Measurements from ENCODE around the gene LMAN1. TPM values are rescaled to one million over a fixed set of nuclear protein-coding genes. Genes with fewer than 3 reads are reported as not detected.

The LMAN1 gene
- total and polyA plus RNA-seq, 2 of the 4 experiments (the other 2 are of a cell fraction): 83.1 to 213 TPM

DNA sequence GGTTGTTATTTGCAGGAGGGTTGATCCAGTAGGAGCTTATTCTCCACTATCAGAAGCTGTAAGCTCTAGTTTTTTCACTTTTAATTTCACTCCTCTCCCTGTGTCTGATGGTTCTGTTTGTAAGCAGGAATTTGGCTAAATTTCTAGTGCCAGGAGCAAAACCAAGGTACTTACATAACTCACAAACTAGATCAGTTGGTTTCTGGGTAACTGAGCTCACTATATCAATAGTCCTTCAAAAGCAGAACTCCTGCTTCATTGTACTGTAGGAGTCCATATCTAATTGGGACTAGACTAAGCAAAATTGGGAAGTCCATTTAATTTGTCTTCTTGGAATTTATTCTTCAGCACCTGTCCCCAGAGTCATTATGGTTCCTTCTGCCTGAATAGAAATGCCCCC, 65.7 kb downstream of the LMAN1 start:
- TF ChIP-seq, protein P1, sequence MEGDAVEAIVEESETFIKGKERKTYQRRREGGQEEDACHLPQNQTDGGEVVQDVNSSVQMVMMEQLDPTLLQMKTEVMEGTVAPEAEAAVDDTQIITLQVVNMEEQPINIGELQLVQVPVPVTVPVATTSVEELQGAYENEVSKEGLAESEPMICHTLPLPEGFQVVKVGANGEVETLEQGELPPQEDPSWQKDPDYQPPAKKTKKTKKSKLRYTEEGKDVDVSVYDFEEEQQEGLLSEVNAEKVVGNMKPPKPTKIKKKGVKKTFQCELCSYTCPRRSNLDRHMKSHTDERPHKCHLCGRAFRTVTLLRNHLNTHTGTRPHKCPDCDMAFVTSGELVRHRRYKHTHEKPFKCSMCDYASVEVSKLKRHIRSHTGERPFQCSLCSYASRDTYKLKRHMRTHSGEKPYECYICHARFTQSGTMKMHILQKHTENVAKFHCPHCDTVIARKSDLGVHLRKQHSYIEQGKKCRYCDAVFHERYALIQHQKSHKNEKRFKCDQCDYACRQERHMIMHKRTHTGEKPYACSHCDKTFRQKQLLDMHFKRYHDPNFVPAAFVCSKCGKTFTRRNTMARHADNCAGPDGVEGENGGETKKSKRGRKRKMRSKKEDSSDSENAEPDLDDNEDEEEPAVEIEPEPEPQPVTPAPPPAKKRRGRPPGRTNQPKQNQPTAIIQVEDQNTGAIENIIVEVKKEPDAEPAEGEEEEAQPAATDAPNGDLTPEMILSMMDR (conservative IDR thresholded peaks at IDR 0.05; ENCODE audit: low read depth, low read length): no peak
- TF ChIP-seq CEBPB (IDR thresholded peaks at IDR 0.05; ENCODE audit: low read depth, low read length) (no peak), RAD21 (IDR thresholded peaks at IDR 0.05; ENCODE audit: low read length) (no peak), POLR2A (IDR thresholded peaks at IDR 0.05; ENCODE audit: low read depth, low read length) (no peak), RFX5 (IDR thresholded peaks at IDR 0.05; ENCODE audit: low read depth, low read length) (no peak), MAFK (IDR thresholded peaks at IDR 0.05; ENCODE audit: low read depth, low read length) (no peak), MAZ (IDR thresholded peaks at IDR 0.05; ENCODE audit: borderline replicate concordance, low read depth, low read length) (no peak), MXI1 (IDR thresholded peaks at IDR 0.05; ENCODE audit: borderline replicate concordance, low read depth, low read length) (no peak), BHLHE40 (IDR thresholded peaks at IDR 0.05; ENCODE audit: low read depth, low read length) (no peak), SMC3 (IDR thresholded peaks at IDR 0.05; ENCODE audit: low read depth, low read length) (no peak), FOS (IDR thresholded peaks at IDR 0.05; ENCODE audit: low read depth, low read length) (no peak), CHD1 (IDR thresholded peaks at IDR 0.05; ENCODE audit: low read depth, low read length) (no peak), NFE2L2 (IDR thresholded peaks at IDR 0.05; ENCODE audit: low read depth, low read length) (no peak), RCOR1 (IDR thresholded peaks at IDR 0.05; ENCODE audit: insufficient replicate concordance, low read length) (no peak)
- TF ChIP-seq, protein P2, sequence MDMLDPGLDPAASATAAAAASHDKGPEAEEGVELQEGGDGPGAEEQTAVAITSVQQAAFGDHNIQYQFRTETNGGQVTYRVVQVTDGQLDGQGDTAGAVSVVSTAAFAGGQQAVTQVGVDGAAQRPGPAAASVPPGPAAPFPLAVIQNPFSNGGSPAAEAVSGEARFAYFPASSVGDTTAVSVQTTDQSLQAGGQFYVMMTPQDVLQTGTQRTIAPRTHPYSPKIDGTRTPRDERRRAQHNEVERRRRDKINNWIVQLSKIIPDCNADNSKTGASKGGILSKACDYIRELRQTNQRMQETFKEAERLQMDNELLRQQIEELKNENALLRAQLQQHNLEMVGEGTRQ (IDR thresholded peaks at IDR 0.05; ENCODE audit: low read depth, low read length): no peak
- TF ChIP-seq, protein P3, sequence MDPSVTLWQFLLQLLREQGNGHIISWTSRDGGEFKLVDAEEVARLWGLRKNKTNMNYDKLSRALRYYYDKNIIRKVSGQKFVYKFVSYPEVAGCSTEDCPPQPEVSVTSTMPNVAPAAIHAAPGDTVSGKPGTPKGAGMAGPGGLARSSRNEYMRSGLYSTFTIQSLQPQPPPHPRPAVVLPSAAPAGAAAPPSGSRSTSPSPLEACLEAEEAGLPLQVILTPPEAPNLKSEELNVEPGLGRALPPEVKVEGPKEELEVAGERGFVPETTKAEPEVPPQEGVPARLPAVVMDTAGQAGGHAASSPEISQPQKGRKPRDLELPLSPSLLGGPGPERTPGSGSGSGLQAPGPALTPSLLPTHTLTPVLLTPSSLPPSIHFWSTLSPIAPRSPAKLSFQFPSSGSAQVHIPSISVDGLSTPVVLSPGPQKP (IDR thresholded peaks at IDR 0.05; ENCODE audit: borderline replicate concordance, low read depth, low read length): no peak
- BruUV-seq (replicated peaks): no TSS peak
- H3K9me1 ChIP-seq (ENCODE audit: insufficient read depth, low read length): no peaks in the 10 kb centered on the region
- no peak overlapping the region for H2AK9ac ChIP-seq (replicated peaks; ENCODE audit: low read depth, low read length, poor library complexity)
- no peak overlapping the region for H2BK15ac ChIP-seq (ENCODE audit: low read depth, low read length)
- H3K4me2 ChIP-seq (ENCODE audit: low read depth, low read length): no peak overlapping the region
- dilution Hi-C loops (cut with HindIII; ENCODE audit: low sequenced_read_pairs, unreplicated experiment) (no loop called here), intact Hi-C loops (cut with micrococcal nuclease) (no loop called here), in situ Hi-C loops (cut with MboI; ENCODE audit: low sequenced_read_pairs) (no loop called here)
- H3K4me3 ChIP-seq (ENCODE audit: insufficient read depth, low read depth, low read length): no peak overlapping the region
- H3K9ac ChIP-seq (ENCODE audit: low read depth, low read length): no peak overlapping the region
- H3K18ac ChIP-seq (ENCODE audit: low read depth, low read length): no peak overlapping the region
- no peak overlapping the region for H2BK120ac ChIP-seq (ENCODE audit: low read depth, low read length)
- no peak overlapping the region for H3K56ac ChIP-seq (ENCODE audit: extremely low read depth, insufficient read depth, low read length)
- no peak overlapping the region for H2BK5ac ChIP-seq (ENCODE audit: low read depth, low read length, poor library complexity, severe bottlenecking)
- POLR2A ChIA-PET (ENCODE audit: unreplicated experiment): no interaction called here
- H3K79me1 ChIP-seq (ENCODE audit: low read depth in 1 of 2, low read length in 2 of 2): no peaks in the 10 kb centered on the region
- no peak overlapping the region for H3K23ac ChIP-seq (ENCODE audit: low read depth, low read length)
- H4K91ac ChIP-seq (ENCODE audit: insufficient read depth, low read depth, low read length): no peak overlapping the region
- H2AFZ ChIP-seq (replicated peaks; ENCODE audit: low read length, poor library complexity): no peak overlapping the region
- no peak for ATAC-seq (ENCODE audit: low read depth)
- no peaks in the 10 kb centered on the region for H3K9me3 ChIP-seq (ENCODE audit: control insufficient read depth, insufficient read depth, low read length)
- no peak overlapping the region for H2AK5ac ChIP-seq (ENCODE audit: low read depth, low read length)
- no peak overlapping the region for H3K27ac ChIP-seq (ENCODE audit: insufficient read depth, low read length)
- no peak overlapping the region for H4K8ac ChIP-seq (ENCODE audit: low read depth in 2 of 2, low read length in 2 of 2)
- no peak overlapping the region for H2BK20ac ChIP-seq (ENCODE audit: low read depth, low read length)
- CTCF ChIA-PET: no interaction called here
- DNase-seq: no peak
- H4K5ac ChIP-seq (ENCODE audit: low read depth, low read length): no peak overlapping the region
- H3K14ac ChIP-seq (replicated peaks; ENCODE audit: low read depth, low read length): no peak overlapping the region
- no peaks in the 10 kb centered on the region for H3K4me1 ChIP-seq (ENCODE audit: control insufficient read depth, insufficient read depth, low read length)
- H3K27me3 ChIP-seq (ENCODE audit: control insufficient read depth, insufficient read depth, low read length): peaks cover 46% of the 10 kb centered on the region
- H3K4ac ChIP-seq (ENCODE audit: low read depth, low read length): no peak overlapping the region
- H3K36me3 ChIP-seq (ENCODE audit: control insufficient read depth, insufficient read depth, low read length): no peaks in the 10 kb centered on the region
- H4K20me1 ChIP-seq (ENCODE audit: insufficient read depth, low read length): no peaks in the 10 kb centered on the region
